ENCODE results near the gene SESN1.
A peak's percentile ranks its signal among the peaks of the same experiment; 100 is the strongest.

SESN1 gene

DNA sequence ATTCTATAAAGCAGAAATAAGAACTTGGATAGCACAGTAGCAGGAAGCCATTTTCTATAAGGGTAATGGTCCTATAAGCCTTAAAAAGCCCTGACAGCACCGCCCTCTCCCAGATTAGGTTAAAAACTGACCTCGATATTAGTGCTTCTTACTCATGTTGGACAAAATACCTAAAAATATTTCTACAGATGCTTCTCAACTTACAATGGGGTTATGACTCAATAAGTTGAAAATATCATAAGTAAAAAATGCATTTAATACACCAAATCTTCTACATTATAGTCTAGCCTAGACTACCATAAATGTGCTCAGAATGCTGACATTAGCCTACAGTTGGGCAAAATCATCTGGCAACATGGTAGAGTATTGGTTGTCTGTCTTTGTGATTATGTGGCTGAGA, 70.3 kb downstream of the SESN1 start:
- DNase-seq, result no peak

- no peak for DNase-seq
Observed at GRCh38 chr6:109023356-109023925, 71.2 kb downstream of the SESN1 start.

GRCh38 chr6:109021870-109022269, 72.8 kb downstream of the SESN1 start:
- DNase-seq, result no peak

GRCh38 chr6:109019911-109020310, 74.7 kb downstream of the SESN1 start:
- DNase-seq, result no peak

DNA sequence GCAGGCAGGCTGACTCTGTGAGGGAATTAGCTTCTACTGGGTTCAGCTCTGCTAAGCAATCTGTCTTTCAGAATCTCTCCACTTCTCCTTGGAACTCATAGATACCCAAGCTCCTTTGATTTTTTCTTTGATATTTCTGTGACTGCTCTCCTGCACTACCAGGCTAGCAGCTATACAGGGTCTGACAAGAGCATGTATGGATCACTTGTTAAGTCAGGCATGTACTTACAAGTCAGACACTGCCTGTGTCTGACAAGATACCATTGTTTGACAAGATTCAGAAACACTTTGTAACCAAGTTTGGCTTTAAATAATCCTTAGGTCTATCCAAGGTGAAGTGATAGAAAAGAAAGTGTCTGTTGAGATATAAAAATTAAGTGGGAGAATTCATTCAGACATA, 79.5 kb downstream of the SESN1 start:
- no peak for DNase-seq

- DNase-seq, result no peak
Observed at GRCh38 chr6:109014606-109015005, 80.0 kb downstream of the SESN1 start.

DNA sequence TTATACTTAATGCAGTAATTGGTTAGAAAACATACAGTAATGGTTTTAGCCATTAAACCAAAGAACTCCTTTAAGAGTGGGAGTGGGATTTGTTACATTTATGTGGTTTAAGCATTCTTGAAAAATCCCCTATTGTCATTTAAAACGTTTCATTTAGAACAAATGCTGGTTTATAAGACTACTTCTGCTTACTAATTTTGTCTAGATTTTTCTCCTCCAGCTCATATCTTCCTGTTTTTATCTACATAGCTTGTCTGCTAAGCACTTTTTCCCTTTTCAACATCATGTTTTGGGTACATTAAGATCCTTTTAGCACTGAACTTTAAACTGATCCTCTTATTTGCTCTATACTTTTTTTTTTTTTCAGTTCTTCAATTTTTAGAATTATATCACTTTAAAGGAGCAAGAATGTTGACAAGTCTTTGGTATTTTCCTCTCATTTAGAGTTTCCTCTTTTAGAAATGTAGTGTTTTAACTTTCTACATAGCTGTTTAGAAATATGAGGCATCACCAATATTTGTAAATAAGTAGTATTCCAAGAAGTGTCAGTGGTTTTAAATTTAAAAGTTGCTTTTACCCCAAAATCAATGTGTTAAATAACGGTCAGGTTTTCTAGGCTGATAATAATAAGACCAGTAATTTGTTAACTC, 80.9 kb downstream of the SESN1 start:
- DNase-seq, result no peak

- no peak for DNase-seq
Observed at GRCh38 chr6:109010705-109011102, 83.9 kb downstream of the SESN1 start.

DNA sequence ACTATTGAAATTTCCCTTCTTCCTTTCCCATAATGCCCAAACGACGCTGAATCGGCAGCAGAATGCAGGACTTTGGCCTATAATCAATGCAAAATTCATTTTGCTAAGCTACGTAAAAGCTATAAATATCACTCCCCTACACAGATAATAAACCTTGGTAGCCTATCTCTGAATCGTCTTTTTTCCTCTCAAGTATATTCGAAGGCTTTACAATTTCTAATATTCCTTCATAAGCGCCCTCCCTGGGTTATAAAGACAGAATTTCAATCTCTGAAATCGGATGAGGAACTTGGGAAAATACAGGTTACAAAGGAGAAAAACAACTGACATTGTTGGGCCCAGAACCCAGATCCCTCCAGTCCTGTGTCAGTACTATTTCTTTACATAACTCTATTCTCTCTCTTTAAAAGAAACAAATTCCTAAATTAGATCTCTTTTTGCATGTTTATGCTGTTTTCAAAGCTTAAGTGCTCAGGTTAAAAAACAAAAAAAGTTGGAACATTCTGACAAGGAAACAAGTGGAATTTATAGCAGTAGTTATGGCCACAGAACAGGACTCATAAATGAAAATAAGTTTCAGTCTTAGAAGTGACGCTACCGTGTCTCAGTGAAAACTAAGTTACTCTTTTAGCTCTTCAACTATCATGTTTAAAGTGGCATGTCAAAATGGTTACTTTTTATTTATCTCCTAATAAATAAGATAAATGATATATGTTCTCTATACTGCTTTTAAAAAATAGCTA, 84.5 kb downstream of the SESN1 start:
- no peak for DNase-seq

DNA sequence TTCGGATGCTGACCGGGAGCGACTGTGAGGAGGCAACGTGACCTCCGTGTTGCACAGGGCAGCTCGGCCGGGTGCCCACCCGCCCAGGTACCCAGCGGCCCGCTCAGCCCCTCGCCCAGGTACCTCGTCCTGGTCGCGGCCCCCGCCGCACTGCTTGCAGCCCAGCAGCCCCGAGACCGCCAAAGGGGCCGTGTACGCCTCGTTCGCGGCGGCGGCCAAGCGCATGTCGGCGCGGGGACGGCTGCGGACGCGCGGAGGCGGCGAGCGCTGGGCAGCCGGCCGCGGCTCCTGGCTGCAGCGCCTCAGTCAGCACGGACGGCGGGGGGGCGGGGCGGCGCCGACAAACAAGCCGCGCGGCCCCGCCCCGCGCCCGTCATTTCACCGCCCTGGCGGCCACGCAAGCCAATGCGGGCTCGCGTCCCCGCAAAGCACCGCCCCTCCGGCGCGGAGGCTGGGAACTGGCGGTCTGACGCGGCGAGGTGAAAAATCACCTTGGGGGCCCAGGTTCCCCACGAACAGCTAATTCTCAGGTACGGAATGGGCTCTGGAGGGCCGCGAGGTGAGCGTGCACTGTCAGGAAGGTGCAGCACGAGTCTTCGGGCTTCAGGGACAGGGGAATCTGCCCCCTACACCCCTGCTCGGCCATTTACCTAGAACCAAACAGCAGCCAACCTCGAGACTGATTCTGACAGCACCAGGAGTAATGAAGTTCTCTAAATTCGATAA, 85.2 kb downstream of the SESN1 start:
- peak; percentile 36 to 88 for DNase-seq

DNA sequence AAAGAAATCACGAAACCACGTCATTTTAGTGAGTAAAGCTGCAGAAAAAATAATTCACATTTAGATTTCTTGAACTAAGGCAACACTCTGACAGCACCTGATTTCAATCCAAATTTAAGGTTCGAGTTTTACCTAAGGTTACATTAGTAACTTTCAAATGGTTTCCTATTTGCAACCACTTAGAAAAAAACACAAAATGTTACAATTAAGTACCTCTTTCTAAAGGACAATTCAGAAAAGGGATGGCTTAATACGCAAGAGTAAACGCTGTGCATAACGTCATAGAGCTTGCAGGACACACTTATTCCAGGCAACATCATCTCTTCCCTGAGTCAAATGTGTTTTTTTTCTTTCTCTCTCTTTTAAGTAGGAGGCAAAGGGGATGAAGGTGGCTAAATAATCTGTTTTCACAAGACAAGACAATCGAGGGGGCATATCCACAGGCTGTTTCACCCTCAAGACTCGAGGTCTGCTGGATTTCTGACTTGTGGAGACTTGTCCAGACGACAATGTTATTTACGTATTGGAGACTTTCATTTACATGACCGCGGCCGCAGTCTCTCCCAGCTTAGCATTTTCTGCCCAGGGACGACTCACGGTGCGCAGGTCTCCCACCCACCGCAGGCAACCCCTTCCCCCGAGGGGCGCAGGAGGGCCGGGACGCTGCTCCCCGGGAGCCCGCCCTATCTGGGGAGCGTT, 86.0 kb downstream of the SESN1 start:
- peak in 1 of 2 experiments; percentile 10 for DNase-seq

DNA sequence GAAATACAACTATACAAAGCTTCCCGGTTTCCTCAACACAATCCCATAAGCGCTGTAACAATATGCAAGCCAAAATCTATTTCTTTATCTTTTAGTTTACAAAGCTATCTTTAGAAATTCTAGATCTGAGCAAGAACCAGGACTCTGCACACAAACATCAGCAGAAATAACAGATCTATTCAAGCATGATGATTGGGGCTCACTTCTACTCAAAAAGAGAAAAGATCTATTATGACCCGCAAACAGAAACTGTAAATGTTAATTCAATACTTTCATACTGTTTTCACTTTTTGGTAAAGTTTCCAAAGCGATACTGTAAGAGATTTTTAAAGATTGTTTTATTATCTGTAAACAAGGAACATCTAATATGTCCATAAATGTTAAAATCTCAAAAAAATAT, 86.6 kb downstream of the SESN1 start:
- no peak for DNase-seq

DNA sequence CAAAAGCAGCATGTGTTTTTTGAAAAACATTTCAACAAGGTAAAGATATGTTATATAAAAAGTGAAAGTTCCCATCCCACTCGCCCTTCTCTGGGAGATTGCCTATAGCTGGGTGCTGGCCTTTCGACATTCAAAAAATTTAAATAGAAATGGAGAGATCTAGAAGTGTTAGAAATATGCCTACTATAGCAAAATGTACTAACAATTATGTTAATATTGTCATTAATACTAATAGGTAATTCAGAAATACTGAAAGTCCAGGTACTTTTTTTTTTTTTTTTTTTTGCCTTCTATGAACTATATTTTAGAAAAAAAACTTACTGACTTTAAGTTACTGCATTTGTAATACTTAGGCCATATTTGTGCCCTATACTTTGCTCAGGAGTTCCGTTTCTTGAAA, 87.1 kb downstream of the SESN1 start:
- DNase-seq, result no peak

DNA sequence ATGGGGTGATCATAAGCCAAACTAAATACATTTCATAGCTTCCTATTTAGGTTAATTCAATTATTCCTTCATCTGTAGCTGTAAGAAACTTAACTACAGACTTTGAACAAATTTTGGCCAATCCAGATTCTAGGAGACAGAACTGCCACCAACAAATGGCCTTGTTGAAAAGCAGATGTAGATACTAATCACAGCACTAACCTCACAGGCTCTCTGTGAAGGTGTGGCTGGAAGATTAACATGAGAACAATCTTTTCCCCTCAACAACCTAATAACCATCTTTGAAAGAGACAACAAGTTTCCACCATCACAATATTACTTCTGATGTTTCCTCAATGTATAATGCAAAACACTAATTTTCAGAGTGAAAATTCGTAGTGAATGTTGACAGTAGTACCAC, 87.8 kb downstream of the SESN1 start:
- DNase-seq, result no peak

- no peak for DNase-seq
Observed at GRCh38 chr6:109002882-109003281, 91.8 kb downstream of the SESN1 start.

DNA sequence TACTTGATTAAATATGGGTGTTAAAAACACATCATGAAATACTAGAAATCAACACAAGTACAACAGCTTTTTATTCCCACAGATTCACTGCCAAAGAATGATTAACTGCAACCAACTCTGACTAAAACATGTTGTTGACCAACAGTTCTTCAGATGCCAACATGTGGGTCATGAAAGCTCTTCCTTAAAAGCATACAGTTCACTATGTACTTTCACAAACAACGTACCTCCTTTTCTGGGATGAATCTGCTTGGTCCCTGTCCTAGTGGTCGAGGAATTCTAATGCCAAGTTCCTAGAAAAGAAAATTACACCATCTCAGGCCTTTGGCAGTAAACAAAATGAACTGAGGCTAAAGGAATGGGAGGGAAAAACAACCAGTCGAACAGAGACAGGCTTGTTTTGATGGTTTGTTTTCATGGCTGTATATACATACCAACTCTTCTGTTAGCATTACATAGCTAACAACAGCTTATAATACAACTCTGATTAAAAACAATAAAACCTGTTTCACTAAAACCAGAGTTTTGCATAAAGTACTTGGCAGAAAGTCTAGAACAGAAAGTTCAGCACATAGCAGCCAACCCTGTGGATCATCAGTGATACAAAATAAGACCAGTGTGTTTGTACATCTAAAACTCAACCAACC, 92.5 kb downstream of the SESN1 start:
- no peak for DNase-seq

DNA sequence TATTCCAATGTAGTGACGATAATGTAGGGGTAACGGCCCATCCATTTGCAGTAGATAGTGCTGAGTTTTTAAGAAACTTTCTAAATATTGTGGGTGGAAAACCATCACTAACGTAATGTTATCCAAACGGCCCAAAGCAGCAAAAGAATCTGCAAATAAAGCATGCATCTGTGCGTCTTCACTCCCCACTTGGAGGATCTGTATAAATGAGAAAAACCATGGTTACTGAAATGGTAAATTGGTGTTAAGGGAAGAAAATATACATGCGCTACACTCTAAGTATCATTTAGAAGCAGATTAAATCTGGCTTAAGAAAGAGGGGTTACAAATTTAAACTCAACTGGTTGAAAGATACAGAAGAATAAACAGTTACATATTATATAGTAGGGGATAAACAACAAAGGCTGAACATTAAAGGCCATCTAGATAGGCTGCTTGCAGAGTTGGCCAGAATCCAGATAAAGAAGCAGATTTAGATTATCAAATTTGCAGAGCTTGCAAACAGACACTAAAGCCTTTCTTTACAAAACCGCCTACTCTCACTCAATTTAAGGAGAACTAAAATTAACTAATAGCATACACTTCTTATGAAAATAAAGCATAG, 93.3 kb downstream of the SESN1 start:
- no peak for DNase-seq

DNA sequence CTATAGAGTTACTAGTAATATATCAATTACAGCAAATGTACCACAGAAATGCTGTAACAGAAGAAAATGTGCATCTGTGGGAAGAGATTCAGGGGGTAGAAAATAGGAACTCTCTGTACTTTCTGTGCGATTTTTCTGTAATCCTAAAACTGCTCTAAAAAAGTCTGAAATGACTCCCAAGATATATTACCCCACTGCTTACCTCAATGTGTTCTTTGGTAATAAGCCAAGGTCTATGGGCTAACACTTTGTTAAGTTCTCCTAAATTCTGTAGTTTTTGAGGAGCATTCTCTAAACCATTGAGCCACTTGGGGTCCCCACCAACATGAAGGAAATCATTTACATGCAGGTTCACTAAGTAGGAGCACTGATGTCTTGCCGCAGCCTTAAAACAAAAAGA, 94.4 kb downstream of the SESN1 start:
- no peak for DNase-seq

DNA sequence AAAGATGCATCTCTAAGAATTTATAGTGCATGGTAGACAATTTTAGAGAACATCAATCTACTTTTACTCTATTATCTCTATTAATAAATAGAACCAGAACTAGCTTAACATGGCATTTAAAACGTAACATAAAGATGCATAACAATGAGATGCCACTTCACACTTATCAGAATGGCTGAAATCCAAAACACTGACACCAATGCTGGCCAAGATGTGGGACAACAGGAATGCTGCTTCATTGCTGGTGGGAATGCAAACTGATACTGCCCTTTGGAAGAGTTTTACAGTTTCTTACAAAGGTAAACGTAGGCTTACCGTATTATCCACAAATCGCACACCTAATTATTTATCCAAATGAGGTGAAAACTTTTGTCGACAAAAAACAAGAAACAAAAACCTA, 95.2 kb downstream of the SESN1 start:
- no peak for DNase-seq

DNA sequence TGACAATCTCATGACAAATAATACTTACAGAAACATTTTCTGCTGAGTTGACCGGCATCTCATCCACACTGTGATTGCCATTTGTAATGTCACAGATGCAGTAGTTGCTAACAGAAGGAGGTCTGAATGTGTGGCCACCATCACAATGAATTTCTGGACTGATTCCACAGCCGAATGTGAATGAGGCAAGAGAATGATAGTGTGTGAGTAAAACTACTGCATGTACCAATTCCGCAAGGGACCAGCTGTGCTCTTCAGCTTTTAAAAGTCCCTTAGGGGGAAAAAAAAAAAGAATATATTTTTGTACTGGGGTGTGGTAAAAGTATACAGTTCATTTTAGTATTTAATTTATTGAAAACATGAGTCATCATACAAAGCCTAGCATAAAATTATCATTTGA, 96.2 kb downstream of the SESN1 start:
- DNase-seq, result no peak

DNA sequence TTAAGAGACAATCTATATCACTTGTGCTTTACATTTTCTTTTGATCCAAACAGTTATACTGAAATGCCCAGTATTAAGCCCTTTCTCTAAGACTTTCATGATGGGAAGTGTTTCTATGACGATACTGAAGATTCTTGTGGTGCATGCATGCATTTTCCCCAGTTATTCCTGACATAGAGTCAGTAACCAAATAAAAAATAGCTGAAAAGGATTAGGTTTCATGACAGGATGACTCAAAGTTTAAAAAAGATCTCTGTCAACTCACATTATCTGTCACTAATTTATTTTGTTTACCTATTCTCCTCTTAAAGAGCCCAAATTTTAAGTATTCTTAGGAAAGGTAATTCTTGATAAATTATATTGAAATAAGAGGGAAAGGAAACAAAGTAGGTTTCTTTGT, 98.4 kb downstream of the SESN1 start:
- no peak for DNase-seq

DNA sequence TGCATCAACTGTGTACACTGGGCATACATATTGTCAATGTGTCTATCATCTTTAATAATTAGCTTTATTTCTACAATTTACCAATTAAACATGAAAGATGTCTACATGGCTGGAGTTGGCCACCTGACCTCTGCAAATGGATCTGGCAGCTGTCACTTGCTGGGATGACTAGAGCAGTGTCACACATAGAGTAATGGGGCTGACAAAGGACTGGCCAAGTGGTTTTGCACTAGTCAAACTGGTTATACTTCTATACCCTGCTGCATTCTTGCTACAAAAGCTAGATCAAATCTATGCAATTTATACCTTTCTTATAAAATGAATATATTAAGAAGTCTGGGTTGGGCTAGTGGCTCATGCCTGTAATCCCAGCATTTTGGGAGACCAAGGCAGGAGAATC, 99.3 kb downstream of the SESN1 start:
- DNase-seq, result no peak
